HAP-1 (cell line): ENCODE results near the gene PLXNC1.

Experiments used
- DNase-seq, 2 experiments: peaks; one replicate each; pipeline ENCODE4 v3.0.0-alpha.2; 2016 to 2020; ENCODE audit warnings: low spot score in 2 of 2
- H3K27me3 ChIP-seq: fragments of 250-450 bp; sonication (Bioruptor Pico); 2 replicates; pipeline ENCODE4 v1.5.1; 2020; ENCODE audit warnings: low read depth, mild to moderate bottlenecking, moderate library complexity
- H3K36me3 ChIP-seq: fragments of 250-450 bp; sonication (Bioruptor Pico); replicated peaks from 2 replicates; pipeline ENCODE4 v1.5.1; 2020; ENCODE audit warnings: mild to moderate bottlenecking
- H3K4me1 ChIP-seq: fragments of 250-450 bp; sonication (Bioruptor Pico); 2 replicates; pipeline ENCODE4 v1.5.1; 2020; ENCODE audit warnings: mild to moderate bottlenecking
- H3K4me3 ChIP-seq: fragments of 250-450 bp; sonication (Bioruptor Pico); 2 replicates; pipeline ENCODE4 v1.5.1; 2020; ENCODE audit warnings: mild to moderate bottlenecking, moderate library complexity
- H3K9me3 ChIP-seq: fragments of 250-450 bp; sonication (Bioruptor Pico); 2 replicates; pipeline ENCODE4 v1.5.1; 2020; ENCODE audit warnings: mild to moderate bottlenecking, moderate library complexity
- in situ Hi-C: fragments of 300-500 bp; cut with MboI; formaldehyde crosslinking; loops from 3 replicates; pipeline ENCODE4 v1.14.3; 2020; ENCODE audit warnings: low sequenced_read_pairs, inconsistent platforms, mixed read lengths

PLXNC1 gene

GRCh38 chr12:94170690-94171594 is 22.6 kb downstream of the PLXNC1 start:
- peaks cover 23% of the 10 kb centered on the region for H3K4me1 ChIP-seq
- no peak overlapping the region for H3K4me3 ChIP-seq
- in situ Hi-C loops: no loop called here
- H3K36me3 ChIP-seq: no peaks in the 10 kb centered on the region
- DNase-seq: no peak
- H3K9me3 ChIP-seq: no peaks in the 10 kb centered on the region
- H3K27me3 ChIP-seq: no peaks in the 10 kb centered on the region

- H3K27me3 ChIP-seq: no peaks in the 10 kb centered on the region
- DNase-seq: no peak
- peaks cover 17% of the 10 kb centered on the region for H3K4me1 ChIP-seq
- no peaks in the 10 kb centered on the region for H3K36me3 ChIP-seq
- H3K9me3 ChIP-seq: no peaks in the 10 kb centered on the region
- no peak overlapping the region for H3K4me3 ChIP-seq
- in situ Hi-C loops: no loop called here
Measured at GRCh38 chr12:94171595-94171930, 23.2 kb downstream of the PLXNC1 start.

- no peaks in the 10 kb centered on the region for H3K27me3 ChIP-seq
- peaks cover 13% of the 10 kb centered on the region for H3K4me1 ChIP-seq
- no peak overlapping the region for H3K4me3 ChIP-seq
- in situ Hi-C loops: no loop called here
- H3K36me3 ChIP-seq: no peaks in the 10 kb centered on the region
- DNase-seq: no peak
- no peaks in the 10 kb centered on the region for H3K9me3 ChIP-seq
Measured at GRCh38 chr12:94172031-94172430, 23.7 kb downstream of the PLXNC1 start.

GRCh38 chr12:94172973-94173372 is 24.6 kb downstream of the PLXNC1 start:
- no peaks in the 10 kb centered on the region for H3K36me3 ChIP-seq
- no peak for DNase-seq
- no peak overlapping the region for H3K4me3 ChIP-seq
- H3K4me1 ChIP-seq: peaks cover 4% of the 10 kb centered on the region
- in situ Hi-C loops: no loop called here
- H3K9me3 ChIP-seq: no peaks in the 10 kb centered on the region
- H3K27me3 ChIP-seq: no peaks in the 10 kb centered on the region

GRCh38 chr12:94173660-94174265 is 25.4 kb downstream of the PLXNC1 start:
- in situ Hi-C loops: no loop called here
- no peak overlapping the region for H3K4me3 ChIP-seq
- DNase-seq: no peak
- no peaks in the 10 kb centered on the region for H3K9me3 ChIP-seq
- no peaks in the 10 kb centered on the region; the same call in 1 of the 2 replicates for H3K4me1 ChIP-seq
- H3K36me3 ChIP-seq: no peaks in the 10 kb centered on the region
- no peaks in the 10 kb centered on the region for H3K27me3 ChIP-seq

GRCh38 chr12:94174576-94174975 is 26.2 kb downstream of the PLXNC1 start:
- no peaks in the 10 kb centered on the region for H3K27me3 ChIP-seq
- in situ Hi-C loops: no loop called here
- H3K36me3 ChIP-seq: no peaks in the 10 kb centered on the region
- no peaks in the 10 kb centered on the region for H3K9me3 ChIP-seq
- H3K4me1 ChIP-seq: no peaks in the 10 kb centered on the region; the same call in 1 of the 2 replicates
- no peak for DNase-seq
- no peak overlapping the region for H3K4me3 ChIP-seq

GRCh38 chr12:94175763-94176668 is 27.6 kb downstream of the PLXNC1 start:
- no peaks in the 10 kb centered on the region for H3K27me3 ChIP-seq
- in situ Hi-C loops: no loop called here
- no peak for DNase-seq

GRCh38 chr12:94178054-94178453 is 29.7 kb downstream of the PLXNC1 start:
- no peak overlapping the region for H3K4me3 ChIP-seq
- H3K27me3 ChIP-seq: no peaks in the 10 kb centered on the region
- no peaks in the 10 kb centered on the region for H3K4me1 ChIP-seq
- no peak for DNase-seq
- in situ Hi-C loops: no loop called here
- H3K9me3 ChIP-seq: no peaks in the 10 kb centered on the region
- H3K36me3 ChIP-seq: no peaks in the 10 kb centered on the region

More at GRCh38 chr12:94175763-94176668, 27.6 kb downstream of the PLXNC1 start:
- Histone ChIP-seq H3K4me3 (no peak overlapping the region), H3K36me3 (no peaks in the 10 kb centered on the region), H3K4me1 (no peaks in the 10 kb centered on the region), H3K9me3 (no peaks in the 10 kb centered on the region)

- H3K36me3 ChIP-seq: no peaks in the 10 kb centered on the region
- no peaks in the 10 kb centered on the region for H3K4me1 ChIP-seq
- no peaks in the 10 kb centered on the region for H3K9me3 ChIP-seq
- in situ Hi-C loops: no loop called here
- no peak overlapping the region for H3K4me3 ChIP-seq
- DNase-seq: no peak
- H3K27me3 ChIP-seq: no peaks in the 10 kb centered on the region
Measured at GRCh38 chr12:94178882-94179281, 30.5 kb downstream of the PLXNC1 start.

- DNase-seq: no peak
- Histone ChIP-seq H3K36me3 (no peaks in the 10 kb centered on the region), H3K4me1 (no peaks in the 10 kb centered on the region), H3K4me3 (no peak overlapping the region), H3K27me3 (no peaks in the 10 kb centered on the region), H3K9me3 (no peaks in the 10 kb centered on the region)
- in situ Hi-C loops: no loop called here
Measured at GRCh38 chr12:94179723-94180122, 31.3 kb downstream of the PLXNC1 start.

- H3K4me1 ChIP-seq: no peaks in the 10 kb centered on the region
- no peak overlapping the region for H3K4me3 ChIP-seq
- H3K9me3 ChIP-seq: no peaks in the 10 kb centered on the region
- no peak for DNase-seq
- in situ Hi-C loops: no loop called here
- H3K27me3 ChIP-seq: no peaks in the 10 kb centered on the region
- H3K36me3 ChIP-seq: no peaks in the 10 kb centered on the region
Measured at GRCh38 chr12:94180558-94181296, 32.4 kb downstream of the PLXNC1 start.

- H3K36me3 ChIP-seq: no peaks in the 10 kb centered on the region
- DNase-seq: no peak
- H3K4me3 ChIP-seq: no peak overlapping the region
- no peaks in the 10 kb centered on the region for H3K4me1 ChIP-seq
- in situ Hi-C loops: no loop called here
- H3K27me3 ChIP-seq: no peaks in the 10 kb centered on the region
- H3K9me3 ChIP-seq: no peaks in the 10 kb centered on the region
Measured at GRCh38 chr12:94182986-94183707, 34.8 kb downstream of the PLXNC1 start.
